HG03280 (cell line): ENCODE measurements around the gene CMC2.

Source experiments
- ATAC-seq: cut with Tn5 transposase; IDR thresholded peaks from one replicate; pipeline ENCODE4 v1.9.1; 2021; ENCODE audit warnings: mild to moderate bottlenecking, moderate library complexity; ENCODE audit not compliant: unreplicated experiment

CMC2 gene

DNA sequence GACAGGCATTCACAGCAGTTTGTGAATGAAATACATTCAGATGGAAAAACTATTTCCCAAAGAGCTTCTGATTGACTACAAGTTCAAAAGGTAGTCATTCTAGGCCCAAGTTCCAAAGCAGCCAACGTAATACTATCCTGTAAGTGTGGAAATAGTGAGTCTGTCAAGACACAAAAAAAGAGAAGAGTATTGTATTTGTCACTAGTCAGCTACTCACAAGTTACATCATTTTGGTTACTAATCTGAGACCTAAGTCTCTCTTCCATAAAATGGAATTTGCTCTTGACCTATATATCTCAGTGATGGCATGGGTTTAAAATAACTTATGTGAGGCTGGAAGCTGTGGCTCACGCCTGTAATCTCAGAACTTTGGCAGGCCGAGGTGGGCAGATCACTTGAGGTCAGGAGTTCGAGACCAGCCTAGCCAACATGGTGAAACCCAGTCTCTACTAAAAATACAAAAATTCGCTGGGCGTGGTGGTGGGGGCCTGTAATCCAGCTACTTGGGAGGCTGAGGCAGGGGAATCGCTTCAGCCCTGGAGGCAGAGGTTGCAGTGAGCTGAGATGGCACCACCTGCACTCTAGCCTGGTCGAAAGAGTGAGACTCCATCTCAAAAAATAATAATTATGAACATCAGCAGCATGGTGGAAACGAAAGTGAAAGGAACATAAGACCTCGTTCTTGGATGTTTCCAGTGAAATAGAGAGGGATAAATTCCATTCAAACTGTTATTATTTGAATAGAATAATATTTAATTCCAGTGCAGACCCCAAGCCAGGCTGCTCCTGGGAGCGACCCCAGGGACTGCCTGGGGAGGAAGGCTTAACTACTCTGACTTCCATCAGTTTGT is 2.9 kb downstream of the CMC2 start:
- ATAC-seq: no peak

DNA sequence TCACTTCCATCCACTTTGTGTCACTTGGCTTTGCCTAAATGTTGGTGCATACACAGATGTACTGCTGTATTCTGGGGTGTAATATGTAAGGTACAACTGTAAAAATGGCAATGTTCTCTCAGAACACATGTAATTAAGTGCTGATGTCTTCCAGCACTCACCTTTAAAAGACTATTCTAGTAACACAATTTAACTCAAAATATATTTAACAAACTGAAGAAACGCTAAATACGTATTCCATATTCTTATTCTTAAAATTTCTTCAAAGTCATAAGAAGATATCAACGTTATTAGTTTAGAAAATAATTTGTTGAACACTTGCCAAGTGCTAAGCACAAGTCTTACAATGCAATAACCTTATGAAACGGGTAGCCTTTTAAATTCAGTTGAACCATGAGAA is 3.6 kb downstream of the CMC2 start:
- no peak for ATAC-seq

DNA sequence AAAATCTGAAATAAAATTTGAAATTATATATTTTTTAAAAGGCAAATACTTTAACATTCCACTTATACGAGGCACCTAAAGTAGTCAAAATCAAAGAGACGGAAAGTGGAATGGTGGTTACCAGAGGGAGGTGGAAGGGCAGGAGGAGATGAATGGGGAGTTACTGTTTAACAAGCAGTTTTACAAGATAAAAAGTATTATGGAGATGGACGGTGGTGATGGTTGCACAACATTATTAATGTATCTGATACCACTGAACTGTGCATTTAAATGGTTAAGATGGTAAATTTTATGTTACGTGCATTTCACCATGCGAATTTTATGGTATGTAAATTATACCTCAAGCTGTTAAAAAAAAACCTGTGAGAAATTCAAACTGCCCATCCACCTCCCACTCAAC is 5.4 kb downstream of the CMC2 start:
- ATAC-seq: no peak

DNA sequence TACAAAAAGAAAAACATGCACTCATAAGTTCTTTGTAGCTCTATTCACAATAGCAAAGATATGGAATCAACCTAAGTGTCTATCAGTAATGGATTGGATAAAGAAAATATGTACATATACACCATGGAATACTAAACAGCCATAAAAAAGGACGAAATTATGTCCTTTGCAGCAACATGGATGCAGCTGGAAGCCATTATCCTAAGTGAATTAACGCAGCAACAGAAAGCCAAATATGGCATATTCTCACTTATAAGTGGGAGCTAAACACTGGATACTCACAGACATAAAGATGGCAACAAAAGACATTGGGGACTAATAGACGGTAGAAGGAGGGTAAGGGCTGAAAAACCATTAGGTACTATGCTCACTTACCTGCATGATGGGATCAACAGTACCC is 5.8 kb downstream of the CMC2 start:
- ATAC-seq: no peak

DNA sequence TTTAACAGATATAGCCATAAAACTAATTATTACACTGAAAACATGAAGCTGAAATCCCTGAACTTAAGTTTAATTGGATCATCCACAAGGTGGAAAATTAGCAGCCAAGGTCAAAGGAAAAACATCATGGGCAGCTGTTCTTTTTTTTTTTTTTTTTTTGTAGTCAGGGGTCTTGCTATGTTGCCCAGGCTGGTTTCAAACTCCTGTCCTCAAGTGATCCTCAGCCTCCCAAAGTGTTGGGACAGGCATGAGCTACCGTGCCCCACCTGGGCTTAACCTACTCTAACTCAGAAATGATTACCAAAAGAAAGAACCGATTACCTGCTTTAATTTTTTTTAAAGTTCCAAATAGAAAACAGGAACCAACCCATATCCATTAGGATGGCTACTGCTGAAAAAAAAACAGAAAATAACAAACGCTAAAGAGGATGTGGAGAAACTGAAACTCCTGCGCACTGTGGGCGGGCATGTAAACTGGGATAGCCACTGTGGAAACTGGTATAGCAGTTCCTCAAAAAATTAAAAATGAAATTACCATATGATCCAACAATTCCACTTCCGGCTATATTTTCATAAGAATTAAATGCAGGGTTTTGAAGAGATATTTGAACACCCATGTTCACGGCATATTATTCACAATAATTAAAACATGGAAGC is 8.6 kb downstream of the CMC2 start:
- no peak for ATAC-seq

DNA sequence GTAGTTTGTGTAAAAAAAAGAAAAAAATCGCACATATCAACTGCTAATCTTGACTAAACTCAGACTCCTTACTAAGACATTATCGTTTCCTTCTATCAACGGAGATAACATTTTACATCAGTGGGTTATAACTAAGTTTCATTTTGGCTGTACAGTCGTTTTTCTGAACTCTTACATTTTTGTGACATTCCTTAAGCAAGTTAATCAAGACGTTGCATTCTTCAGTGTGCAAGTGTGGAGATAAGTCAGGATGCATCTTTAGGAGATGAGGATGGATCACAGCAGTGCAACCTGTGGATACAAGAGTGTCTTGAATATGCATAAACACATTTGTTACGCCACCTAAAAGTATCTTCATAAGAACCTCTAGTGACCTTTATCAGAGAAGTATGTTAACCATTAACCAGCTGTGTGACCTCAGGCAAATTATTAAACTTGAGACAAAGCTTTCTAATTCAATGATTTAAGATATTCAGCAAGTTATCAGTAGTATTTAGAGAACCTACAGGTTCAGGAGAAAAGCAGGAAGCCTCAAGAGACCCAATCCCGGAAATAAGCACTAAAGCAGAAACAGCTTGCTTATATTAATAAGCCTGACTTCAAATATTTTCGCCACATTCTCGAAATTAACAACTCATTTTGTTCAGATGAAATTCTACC is 9.4 kb downstream of the CMC2 start:
- ATAC-seq: no peak

DNA sequence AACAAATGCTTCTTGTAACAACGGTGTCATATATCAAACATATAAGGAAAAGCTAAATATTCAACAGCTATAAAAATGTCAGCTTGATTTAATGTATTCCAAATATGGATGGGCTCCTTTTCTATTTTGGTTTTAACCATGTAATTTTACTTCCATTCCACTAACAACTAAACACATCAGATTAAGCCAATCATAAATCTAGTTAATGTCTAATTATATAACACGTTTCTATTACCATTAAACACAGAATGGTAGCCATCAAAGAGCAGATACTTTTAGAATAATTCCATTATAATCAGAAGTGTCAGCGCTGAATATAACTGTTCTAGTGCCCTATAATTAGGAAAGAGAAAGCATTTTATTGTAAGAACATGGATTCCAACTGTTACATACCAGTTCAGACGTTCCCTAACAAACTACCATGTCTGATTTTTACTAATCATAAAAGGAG is 10.0 kb downstream of the CMC2 start:
- ATAC-seq: no peak

DNA sequence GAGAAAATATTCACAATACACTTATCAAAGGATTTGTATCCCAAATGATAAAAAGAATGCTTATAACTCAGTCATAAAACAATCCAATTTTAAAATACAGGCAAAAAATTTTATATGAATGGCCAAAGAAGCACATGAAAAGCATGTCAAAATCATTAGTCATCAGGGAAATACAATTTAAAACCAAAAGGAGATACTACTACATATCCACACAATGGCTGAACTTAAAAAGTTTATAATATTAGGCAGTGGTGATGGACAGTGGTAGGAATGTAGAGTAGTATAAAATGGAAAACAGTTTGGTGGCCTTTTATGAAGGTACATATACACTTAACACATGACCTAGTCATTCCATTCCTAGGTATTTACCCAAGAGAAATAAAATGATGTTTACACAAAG is 12.2 kb downstream of the CMC2 start:
- ATAC-seq: no peak

DNA sequence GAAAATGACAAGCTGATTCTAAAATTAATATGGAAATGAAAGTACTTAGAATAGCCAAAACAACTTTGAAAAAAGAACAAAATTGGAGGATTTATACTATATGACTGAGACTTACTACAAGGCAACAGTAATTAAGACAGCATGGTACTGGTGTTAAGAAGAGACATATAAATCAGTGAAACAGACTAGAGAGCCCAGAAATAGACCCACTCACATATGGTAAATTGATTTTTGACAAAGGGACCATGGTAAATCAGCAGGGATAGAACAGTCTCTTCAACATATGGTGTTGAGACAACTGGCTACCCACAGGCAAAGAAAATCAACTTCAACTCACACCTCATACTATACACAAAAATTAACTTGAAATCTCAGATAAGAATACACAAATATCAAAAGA is 12.9 kb downstream of the CMC2 start:
- ATAC-seq: no peak

DNA sequence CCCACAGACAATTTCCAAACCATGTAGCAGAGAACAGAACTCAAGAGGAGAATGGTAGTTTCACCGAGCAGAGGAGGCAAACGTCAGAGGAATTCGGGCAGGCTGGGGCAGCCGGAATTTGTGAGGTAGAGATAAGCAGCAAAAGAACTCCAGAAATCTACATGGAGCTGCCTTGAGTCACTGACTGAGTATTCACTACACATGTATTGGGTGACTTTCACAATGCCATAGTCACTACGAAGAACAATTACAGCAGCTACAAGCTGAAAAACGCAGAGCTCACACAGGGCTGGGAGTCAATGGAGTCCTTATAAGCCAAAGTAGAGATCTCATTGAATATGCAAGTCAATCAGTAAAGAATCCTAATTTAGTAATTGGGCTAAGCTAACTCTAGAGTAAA is 13.4 kb downstream of the CMC2 start:
- ATAC-seq: no peak

DNA sequence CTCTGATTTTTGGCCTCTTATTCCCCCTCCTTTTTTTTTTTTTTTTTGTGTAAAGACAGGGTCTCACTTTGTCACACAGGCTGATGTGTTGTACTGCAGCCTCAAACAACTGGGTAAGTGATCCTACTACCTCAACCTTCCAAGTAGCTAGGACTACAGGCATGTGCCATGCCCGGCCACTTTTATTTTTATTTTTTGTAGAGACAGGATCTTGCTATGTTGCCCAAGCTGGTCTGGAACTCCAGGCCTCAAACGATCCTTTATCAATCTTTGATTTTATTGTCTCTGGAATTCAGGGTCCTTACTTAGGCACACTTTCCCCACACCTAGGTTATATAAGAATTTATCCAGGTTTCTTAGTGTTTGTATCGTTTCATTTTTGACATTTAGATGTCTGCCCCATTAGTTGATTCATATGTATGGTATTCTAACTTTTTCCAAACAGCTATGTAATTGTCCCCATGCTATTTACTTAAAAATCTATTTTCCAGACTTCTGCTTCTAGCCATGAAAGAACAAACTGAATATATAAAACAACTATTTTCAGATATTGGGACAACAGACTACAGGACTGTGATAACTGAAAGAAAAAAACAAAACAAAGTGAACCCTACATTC is 13.9 kb downstream of the CMC2 start:
- ATAC-seq: no peak

DNA sequence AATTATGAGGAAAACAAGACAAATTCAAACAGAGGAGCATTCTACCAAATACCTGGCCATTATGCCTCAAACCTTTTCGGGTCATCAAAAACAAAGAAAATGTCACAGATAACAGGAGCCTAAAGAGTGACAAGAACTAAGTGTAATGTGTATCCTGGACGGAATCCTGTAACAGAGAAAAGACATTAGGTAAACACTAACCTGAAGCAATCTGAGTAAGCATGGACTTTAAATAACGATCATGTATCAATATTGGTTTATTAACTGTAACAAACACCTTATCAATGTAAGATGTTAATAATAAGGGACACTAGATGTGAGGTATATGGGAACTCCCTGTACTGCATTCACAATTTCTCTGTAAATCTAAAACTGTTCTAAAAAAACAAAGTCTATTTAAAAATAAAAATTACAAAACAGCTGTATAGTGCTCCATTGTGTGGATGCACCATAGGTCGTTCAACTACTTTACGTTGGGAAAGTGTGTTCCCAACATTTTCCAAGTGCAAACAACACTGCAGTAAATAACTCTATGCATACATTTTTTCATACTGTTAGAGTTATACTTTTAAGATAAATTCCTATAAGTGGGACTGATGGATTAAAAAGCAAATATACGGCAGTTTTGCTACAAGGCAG is 14.8 kb downstream of the CMC2 start:
- ATAC-seq: no peak

DNA sequence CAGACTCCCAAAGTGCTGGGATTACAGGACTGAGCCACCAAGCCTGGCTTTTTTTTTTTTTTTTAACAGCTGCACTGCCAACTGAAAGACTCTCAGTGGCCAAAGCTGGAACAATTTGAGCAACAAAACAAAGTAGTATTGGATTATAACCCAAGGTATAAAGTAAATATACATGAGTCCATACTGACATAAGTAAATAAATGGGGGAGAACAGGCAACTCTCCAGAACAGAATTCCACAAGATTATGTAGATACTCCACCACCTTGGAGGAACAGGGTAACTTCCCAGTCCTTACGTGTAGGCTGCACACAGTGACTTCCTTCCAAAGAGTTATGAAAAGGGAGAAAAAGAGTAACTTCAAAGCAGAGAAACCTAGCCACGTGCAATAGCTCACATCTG is 15.7 kb downstream of the CMC2 start:
- no peak for ATAC-seq

DNA sequence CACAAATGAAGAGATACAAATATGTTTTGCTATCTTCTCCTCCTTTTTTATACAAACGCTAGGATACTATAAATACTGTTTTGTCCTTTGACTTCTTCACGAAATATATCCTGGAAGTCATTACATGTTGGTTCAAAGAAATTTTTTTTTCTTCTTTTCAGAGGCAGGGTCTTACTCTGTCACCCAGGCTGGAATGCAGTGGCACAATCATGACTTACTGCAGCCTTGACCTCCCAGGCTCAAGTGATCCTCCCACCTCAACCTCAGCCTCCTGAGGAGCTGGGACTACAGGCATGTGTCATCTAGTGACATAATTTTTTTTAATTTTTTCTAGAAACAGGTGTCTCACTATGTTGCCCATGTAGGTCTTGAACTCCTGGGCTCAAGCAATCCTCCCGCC is 16.1 kb downstream of the CMC2 start:
- ATAC-seq: no peak

DNA sequence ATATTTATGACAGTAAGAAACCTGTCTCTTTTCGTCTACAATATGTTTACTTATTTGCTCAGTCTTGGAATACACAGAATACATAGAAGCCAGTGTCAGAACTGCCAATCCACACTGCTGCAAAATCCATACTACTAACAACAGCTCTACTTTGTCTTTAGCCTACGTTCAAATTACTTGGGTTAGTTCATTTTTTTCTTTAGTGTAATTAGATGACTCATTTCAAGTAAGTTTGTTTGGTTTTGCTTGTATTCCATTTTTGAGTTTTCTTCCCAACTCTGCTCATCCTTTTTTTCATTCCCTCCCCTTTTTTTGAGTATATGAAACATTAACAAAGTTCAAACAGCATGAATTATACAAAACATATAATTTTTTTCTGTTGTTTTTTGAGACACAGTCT is 16.9 kb downstream of the CMC2 start:
- no peak for ATAC-seq

DNA sequence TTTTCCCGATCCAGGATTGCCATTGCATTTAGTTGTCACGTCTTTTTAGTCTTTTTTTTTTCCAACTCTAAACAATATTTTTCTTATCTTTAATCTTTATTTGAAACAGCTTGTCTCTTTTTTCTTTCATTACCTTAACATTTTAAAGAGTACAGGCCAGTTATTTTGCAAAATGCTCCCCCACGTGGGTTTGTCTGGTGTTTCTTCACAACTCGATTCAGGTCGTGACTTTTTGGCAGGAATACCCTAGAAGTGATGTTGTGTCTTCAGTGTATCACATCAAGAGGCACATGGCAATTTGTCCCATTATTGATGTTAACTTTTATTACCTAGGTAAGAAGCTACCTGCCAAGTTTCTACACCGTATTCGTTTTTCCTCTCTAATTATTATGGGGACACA is 17.9 kb downstream of the CMC2 start:
- no peak for ATAC-seq

DNA sequence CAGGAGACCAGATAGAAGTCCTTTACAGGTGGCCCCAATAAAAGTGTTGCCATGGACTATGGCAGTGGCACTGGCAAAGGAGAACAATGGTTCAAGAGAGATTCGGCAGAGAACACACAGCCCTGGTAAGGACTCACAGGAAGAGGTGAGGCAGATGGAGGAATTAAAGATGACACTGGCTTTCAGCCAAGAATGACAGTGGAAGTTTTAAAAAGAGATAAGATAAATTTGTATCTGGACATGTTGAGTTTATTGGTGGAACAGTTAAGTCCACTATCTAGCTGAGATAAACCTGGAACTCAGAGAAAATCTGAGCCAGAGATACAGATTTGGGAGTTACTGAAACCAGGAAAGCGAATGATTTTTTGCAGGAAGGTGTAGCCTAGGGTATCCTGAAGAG is 20.1 kb downstream of the CMC2 start:
- ATAC-seq: no peak

DNA sequence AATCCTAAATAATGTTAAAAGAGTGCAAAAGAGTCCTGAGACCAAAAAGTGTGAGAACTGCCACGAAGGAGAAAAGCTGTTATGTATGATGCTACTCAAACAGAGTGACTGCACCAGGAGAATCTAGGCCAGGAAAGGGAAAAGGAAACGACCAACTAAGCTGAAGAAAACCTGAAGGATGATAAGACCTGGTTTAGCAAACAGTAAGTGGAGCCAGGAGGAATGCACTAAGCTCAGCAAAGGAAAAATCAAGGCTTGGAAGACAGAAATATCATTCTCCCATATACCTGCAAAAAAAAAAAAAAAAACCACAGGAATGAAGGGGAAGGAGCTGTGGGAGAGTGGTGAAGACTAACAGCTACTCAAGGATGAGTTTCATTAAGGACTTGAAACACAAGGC is 21.1 kb downstream of the CMC2 start:
- ATAC-seq: no peak

DNA sequence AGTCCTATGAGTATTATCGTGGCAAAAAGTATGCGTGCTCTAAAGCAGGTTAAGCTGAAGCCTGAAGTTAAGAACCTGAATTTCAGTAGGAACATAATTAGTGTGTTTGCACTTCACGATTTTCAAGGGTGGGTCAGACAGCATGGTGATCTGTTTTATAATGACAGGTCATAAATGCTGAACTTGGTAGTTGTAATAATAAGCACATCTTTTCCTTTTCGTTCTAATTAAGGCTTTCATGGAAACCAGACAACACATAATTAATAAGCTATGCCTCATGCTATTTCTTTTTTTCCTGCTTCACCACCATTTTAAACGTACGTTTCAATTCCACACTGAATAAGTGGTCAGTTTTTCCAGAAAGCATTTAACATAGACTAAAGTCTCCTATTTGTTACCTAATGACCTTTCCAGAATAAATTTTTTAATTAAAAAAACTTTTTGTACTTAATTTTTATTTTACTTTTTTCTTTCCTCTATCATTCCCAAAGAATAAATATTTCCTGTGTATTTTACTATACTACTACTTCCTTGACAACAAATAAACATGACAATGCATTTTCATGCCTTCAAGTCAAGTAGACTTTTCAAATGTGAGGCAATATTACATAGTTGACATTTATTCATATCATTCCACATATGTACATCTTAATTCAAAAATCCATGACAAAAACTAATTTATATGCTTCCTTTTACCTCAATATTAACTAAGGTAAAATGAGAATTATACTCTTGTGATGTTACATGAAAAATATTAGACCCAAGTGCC is 22.4 kb downstream of the CMC2 start:
- no peak for ATAC-seq

DNA sequence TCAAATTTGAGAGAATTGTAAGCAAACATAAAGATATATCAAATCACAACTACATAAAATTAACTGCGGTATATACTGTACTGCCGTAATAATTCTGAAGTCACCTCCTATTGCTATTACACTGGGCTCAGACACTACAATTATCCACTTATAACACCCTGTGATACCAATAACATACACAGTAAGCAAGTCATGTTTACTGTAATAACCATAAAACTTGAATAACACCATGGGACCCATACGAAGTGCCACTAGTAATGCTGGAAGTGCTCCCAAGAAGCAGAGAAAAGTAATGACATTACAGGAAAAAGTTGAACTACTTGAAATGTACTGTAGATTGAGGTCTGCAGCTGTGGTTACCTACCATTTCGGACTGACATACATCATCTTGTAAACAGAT is 24.0 kb downstream of the CMC2 start:
- no peak for ATAC-seq
